Hematopoietic multipotent progenitor cell treated with erythropoietin and hydrocortisone succinate and interleukin-3 and kit ligand, for 17 days (in vitro differentiated cells): ENCODE data around the gene PTTG2.
A peak's percentile ranks its signal among the peaks of the same experiment; 100 is the strongest.
"Not testable (repeated sequence)": the region's sequence is repeated elsewhere in the genome, so short reads cannot be mapped to it uniquely, and the experiment has no call there.

Experiments
- DNase-seq: peaks from one replicate; pipeline ENCODE4 v3.0.0-alpha.2; 2015; ENCODE audit warnings: low spot score

The PTTG2 gene

DNA sequence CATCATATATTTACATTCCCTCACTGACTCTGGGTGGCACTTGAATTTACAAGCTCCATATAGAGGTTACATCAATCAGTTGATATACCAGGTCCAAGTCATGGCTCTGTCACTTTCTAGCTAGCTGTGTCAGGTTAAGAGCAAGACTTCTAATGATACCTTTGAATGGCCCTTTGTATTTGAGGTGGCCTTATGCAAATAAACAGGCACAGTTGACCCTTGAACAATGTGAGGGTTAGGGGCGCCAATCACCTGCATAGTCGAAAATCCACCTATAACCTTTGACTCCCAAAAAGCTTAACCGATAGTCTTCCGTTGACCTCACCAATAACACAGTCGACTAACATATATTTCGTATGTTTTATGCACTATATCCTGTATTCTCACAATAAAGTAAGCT, 1.3 kb upstream of the PTTG2 start:
- no peak for DNase-seq

DNA sequence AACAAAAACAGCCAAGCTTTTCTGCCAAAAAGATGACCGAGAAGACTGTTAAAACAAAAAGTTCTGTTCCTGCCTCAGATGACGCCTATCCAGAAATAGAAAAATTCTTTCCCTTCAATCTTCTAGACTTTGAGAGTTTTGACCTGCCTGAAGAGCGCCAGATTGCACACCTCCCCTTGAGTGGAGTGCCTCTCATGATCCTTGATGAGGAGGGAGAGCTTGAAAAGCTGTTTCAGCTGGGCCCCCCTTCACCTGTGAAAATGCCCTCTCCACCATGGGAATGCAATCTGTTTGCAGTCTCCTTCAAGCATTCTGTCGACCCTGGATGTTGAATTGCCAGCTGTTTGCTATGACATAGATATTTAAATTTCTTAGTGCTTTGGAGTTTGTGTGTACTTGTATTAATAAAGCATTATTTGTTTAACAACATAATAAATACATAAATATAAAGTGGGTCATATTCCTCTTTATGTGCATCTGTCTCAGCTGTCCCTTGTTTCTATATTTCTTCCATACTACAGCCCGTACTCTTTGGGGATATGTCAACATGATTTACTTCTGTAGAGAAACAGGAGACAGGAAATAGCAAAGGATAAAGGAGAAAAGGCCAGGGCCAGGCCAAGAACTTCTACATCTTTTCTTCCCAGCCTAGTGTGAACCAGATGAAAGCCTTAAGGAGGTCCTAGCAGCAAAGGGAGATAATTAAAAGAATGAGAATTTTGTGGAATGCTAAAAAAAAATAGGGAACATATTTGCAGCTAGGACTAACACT, 667 bp downstream of the PTTG2 start:
- DNase-seq, result no peak

DNA sequence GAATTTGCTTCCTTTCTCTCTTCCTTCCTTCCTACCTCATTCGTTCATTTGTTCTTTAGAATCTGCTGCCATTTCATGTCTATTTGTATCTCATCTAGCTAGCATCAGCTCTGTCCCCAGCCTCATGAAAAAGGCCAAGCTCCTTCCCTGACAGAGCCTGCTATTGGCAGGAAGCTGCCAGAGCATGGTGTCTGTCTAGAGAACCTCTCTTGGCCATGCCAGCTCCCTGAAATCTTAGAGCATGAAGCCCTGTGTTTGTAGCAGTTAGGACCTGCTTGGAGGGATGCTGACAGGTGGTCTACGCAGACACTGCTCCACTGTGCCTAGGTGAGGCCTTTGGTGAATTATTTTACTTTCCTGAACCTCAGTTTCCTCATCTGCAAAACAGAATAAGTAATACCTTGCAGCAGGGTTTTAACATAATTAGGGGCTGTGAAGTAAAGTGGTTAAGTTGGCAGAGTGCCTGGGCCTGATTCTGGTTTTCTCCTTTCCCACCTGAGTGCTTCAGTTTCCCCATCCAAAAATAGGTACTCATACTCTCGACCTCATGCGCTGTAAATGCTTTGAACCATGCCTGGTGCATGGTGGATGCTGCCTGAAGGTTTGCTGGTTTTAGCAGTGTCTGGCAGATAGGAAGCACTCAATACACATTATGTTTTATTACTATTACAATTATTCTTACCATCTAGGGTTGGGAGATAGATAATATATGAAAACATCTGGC, 4.7 kb downstream of the PTTG2 start:
- DNase-seq, result no peak

DNA sequence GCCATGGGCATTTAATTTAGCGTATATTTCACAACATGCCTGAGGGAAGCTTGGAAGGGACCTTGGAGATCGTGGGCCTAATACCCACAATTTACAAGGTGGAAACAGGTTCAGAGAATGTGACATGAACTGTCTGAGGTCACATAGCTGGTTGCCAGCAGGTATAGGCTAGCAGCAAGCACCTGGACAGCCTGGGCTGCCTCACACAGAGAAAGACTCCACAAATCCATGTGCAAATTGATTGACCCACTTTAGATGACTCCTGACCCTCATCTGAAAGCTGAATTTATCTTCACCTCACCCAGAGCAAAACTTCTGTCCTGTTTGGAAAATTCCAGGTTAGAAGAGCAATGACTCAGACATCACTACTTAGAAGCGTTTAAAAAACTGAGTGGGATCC, 5.8 kb downstream of the PTTG2 start:
- DNase-seq, result no peak

DNA sequence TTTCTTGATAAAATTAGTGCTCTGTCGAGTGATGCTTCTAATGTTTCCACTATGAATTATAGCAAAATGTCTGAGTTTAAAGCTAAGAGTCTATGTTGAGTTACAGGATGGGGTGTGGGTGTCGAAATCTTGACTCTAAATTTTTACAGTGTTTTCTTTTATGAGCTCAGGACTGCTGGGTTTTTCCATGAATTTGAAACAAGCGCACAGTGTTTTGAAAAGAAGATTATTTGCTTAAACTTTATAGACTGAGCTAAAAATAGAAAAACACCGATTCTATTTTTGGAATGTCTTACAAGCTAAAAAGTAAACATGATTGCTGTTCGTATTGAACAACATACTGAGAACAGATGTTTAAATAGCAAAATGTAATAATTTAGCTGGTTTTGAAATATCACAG, 7.5 kb downstream of the PTTG2 start:
- no peak for DNase-seq

DNA sequence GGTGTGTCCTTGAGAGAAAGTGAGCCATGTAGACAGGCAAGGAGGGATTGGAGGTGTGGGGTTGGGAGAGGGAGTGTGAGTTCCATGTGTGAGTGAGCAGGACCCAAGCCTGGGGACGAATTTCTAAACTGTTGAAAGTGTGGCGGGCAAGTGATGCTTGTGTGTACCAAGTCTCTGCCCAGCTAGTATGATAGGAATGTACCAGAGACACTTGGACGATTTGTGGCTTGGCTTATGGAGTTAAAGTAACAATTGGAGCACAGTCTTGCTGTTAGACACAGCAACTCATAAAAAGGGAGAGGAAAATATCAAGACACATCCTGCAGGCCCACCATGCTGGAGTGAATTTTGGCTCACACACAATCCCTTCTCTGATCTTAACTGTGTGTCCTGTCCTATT, 8.5 kb downstream of the PTTG2 start:
- no peak for DNase-seq

DNA sequence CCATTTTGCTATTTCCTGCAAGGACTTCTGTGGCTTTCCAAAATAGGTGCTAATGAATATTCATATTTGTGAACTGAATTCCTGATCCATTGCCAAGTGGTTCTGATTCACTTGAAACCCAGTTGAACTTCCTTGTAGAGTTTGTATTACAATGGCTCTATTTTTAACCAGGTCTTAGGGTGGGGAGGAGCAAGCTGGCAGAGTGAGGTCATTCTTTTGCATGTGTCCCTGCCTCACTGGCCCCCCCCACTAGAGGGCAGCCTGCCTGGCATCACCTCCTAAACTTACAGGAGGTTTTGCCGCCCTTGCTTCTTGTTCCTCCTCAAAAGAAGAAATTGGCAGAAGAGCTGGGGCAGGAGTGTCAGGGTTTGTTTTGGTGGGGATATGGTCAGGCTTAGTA, 10.5 kb downstream of the PTTG2 start:
- no peak for DNase-seq

DNA sequence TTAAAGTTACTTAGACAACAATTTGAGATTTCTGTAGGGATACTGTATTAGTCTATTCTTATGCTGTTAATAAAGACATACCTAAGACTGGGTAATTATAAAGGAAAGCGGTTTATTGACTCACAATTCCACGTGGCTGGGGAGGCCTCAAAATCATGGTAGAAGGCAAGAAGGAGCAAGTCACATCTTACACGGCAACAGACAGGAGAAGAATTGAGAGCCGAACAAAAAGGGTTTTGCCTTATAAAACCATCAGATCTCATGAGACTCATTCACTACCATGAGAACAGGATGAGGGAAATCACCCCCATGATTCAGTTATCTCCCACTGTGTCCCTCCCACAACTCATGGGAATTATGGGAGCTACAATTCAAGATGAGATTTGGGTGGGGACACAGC, 11.0 kb downstream of the PTTG2 start:
- DNase-seq, result no peak

DNA sequence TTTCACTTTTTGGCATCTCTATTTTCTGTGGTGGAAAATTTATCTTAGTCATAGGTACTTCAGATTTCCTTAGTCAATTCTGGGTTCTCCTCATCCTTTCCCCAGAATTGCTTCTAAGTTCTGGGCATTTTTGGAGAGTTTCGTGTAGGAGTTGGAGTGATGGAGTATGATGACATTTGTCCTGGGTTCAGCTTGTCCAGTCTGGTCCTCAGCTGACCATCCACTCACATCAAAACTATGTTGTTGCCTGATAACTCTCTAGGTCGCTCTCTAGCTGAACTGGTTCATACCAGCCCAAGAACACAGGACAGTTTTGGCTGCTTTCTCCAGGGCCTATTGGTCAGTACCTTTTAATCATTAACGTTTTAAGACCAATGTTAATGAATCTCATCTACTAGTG, 13.2 kb downstream of the PTTG2 start:
- no peak for DNase-seq

DNA sequence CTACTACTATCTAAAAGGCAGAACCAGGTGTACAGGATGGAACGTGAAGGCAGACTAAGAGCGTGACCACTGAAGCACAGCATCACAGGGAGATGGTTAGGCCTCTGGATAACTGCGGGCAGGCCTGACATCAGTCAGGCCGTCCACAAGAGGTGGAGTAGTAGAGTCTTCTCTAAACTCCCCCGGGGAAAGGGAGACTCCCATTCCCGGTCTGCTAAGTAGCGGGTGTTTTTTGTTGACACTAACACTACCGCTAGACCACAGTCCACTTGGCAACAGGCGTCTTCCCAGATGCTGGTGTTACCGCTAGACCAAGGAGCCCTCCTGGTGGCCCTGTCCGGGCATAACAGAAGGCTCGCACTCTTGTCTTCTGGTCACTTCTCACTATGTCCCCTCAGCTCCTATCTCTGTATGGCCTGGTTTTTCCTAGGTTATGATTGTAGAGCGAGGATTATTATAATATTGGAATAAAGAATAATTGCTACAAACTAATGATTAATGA, 15.2 kb downstream of the PTTG2 start:
- DNase-seq, result not testable (repeated sequence)

DNA sequence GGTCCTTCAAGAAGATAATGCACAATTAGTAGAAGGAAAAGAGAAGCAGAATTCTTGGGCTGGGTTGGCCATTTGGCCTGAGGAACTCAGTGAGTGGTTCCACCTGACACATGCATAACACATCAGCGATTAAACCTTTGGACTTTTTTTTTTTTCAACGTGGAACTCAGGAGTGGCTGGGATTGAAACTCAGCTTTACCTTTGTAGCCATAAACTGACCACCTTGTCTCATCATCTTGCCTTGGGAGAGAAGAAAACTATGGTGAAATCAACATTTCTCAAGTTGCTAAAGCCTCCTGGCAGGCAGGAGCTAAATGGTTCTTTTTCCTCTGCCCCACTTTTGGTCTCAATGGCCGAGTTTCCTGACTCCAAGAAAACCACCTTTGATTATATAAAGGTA, 16.3 kb downstream of the PTTG2 start:
- no peak for DNase-seq

DNA sequence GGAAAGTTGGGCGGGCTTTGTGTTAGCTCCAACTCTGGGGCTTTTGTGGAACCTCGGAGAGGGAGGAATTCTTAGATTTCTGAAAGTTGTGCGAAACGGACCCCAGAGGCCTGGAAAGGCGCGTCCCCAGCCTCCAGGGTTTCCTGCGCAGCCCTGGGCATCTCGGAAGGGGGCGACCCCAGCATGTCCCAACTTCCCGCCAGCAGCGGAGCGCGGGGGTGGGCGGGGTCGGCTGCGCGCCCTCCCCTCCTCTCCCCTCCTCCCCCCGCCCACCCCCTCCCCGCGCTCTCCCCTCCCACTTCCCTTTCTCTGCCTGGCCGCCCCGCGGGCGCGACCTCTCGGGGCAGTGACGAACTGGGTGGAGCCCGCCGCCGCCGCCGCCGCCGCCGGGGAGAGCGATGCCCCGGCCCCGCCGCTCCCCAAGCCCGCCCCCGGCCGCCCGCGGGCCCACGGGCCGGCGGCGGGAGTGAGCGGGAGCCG, 16.8 kb downstream of the PTTG2 start:
- peak; percentile 43 for DNase-seq

DNA sequence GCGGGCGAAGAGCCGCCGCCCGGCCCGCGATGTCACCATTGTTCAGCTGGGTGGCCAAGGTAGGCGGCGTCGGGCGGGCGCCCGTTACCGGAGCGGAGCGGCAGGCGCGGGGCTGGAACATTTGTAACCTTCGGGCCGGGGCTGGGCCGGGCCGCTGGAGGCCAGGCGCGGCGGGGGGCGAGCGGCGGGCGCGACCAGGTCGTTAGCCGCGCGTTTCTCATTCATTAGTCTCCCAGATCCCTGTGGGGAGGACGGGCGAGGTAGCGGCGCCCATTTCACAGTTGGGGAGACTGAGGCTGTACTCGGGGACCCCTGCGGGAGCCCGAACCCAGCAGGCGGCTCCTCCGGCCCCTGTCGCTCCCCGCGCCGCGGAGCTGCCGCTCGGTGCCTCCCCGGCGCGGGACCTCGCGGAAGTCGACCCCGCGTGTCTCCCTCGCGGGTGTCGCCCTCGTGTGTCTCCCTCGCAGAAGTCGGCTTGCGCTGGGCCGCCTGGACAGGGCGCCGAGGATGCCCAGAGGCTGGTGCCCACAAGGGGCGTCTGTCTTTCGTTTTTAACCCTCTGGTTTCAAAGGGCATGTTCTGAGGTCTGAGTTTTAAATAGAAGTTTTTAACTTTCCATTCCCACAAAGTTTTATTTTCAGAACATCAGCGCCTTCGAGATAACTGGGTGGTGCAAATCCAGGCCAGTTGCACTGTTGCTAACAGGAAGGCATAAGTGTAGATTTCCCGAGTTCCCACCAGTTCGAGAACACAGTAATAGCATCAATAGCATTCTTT, 17.5 kb downstream of the PTTG2 start:
- peak; percentile 23 for DNase-seq

DNA sequence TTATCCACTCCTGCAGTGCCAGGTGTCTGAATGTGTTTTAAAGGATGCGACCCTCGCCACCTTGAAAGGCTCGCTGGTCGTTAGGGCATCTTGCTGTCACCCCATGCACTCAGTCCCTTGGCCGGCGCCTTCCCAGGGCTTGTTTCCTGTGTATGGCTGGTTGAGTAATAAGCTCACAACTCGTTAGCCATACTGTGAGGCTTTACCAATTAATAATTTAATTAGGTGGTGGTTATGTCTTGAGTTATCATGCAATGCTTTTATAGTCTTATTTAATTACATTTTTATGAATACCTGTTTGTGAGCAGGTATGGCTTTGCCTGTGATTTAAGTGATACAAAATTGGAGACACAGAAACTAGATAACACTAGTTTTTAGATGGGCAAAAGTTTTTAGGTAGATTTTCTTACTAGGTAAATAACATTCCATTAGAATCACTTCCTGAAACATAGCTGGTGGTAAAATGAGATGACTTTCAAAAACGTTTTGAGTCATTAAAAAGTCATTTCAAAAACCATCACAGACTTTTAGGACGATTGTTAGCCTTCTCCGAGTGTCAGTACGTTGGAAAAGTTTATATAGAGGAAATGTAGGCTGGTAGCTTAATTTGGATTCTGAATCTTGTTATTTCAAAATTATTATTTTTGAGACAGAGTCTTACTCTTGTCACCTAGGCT, 18.2 kb downstream of the PTTG2 start:
- no peak for DNase-seq

DNA sequence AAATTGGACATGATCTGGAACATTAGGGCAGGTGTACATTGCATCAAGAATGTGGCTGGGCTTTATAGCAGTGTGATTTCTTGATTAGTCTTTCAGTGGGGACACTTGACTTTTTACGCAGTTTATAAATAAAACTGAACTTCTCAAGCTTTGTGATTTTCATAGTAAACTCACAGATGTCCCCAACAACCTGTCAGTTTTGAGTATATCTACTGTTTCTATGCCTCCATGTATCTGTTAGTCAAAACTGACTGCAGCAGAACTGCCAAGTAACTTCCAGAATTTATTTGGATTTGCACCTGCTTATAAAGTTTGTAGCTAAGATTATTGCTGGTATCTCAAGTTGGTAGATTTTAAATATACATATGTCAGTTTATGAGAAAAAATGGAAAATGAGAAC, 20.0 kb downstream of the PTTG2 start:
- no peak for DNase-seq

DNA sequence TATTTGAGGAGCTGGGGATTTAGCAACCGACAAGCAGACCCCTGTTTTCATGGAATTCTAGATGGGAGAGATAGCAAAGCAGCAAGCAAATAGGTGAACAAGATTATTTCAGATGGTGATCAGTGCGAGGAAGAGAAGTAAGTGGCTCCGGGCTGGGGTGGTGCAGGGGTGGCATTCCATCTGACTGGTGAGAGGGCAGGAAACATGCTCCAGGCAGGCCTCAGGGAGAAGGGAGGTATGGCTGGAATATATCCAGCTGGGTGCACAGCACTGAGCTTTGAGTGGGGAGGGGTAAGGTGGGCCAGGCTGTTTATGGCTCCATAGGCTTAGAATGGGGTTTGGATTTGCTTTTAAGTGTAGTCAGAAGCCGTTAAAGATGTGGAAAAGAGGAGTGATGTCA, 21.2 kb downstream of the PTTG2 start:
- DNase-seq, result no peak

DNA sequence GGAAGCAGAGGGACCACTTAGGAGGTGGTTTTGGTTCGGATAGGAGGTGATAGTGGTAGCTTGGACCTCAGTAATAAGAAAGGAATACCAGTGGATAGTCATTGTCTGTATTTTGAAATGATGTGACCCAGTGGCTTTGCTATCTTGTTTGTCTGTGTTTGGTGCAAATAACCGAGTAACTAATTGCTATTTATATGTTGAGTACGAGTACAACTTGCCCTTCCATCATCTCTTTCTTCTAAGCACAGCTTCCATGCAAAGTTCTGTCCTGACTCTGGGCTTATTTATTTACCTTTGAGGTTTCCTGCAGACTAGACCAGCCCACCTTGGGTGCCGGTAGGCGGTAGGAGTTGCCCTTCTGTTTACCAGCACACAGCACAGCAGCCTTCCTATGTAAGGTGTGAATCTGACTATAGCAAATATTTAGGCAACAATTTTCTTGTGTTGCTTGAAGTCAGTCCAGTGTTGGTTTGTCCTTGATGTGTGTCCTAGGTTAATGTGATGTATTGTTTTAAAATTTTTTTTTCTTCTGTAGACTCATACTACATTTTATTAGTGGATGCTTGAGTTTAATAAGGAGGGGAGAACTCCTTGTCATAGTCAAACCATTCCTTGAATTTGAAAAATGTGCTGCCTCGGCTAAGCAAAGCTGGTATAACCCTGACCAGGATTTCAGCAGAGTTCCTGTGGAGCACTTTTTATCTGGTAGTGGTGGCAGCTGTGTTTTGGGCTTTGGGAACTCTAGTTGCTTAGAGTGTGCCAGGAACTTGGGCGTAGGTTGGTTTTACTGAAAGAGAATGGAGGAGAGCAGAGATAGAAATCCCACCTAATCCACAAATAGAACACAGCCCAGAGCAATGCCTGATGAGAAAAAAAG, 21.9 kb downstream of the PTTG2 start:
- DNase-seq, result no peak

DNA sequence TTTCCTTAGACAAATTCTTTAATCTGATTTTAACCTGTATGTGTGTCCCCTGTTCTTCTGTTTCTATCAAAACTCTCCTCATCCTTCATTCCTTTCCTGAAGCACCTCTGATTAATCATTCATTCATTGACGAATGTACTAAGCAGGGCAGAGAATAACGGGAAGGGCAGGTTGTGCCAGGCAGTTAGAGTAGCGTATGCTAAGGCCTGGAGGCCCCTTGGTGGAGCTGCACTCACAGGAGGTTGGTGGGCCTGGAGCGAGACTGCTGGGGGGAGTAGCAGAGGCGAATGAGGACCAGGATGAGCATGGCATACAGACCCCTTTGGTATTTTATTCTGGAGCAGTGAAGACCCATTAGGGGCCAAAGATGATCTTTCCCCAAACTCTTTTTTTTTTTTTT, 22.5 kb downstream of the PTTG2 start:
- no peak for DNase-seq

DNA sequence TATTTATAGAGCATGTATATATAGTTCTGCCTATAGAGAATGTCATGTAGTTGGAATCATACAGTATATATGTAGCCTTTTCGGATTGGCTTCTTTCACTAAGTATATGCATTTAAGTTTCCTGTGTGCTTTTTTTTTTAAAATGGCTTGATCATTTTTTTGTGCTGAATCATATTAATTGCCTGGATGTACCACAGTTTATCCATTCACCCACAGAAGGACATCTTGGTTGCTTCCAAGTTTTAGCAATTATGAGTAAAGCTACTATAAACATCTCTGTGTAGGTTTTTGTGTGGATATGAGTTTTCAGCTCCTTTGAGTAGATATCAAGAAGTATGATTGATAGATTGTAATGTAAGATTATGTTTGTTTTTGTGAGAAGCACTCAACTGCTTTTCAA, 23.8 kb downstream of the PTTG2 start:
- no peak for DNase-seq

DNA sequence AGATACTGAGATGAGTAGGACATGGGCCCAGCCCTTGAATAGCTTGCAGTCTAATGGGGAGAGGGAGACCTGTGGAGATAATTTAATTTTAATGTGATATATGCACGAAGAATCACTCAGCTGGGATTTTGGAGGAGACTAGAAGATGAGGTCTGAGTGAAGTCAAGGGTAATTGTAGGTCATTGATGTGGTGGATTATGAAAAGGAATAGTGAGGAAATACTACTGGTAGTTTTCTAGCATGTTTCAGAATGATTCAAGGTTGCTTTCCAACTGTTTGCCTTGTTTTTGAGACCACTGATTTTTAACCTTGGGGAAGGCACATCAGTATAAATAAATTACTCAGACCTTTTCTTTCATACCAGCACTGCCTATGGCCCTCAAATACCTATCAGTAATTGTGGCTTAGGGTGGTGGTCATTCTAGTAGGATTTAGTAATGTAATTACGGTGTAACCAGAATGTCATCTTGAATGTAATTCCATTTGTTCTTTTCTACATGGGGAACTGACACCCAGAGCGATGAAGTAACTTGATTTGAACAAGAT, 25.6 kb downstream of the PTTG2 start:
- DNase-seq, result no peak

DNA sequence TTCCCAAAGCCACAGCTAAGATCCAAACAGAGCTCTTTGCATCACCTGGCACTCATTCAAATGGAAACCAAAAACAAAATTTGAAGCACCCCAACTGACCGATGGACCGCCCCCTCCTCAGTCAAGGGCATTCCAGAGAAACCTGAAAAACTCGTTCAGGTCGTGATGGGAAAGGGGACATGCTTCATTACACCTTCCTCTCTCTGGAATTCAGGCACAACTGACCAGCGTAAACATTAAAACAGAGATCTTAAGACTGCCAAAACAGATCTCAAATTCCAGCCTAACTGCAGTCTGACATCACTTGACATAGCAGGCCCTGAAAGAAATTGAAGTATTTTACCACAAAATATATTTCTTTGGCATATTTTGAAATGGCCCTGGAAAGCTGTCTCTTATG, 28.5 kb downstream of the PTTG2 start:
- no peak for DNase-seq
